Stomach (tissue), 4 donors: ENCODE data around the gene RCOR1.

Source experiments
- CTCF ChIP-seq, 7 experiments: fragments of 450-650 bp in 4 of 7; fragments of 200-600 bp in 3 of 7; sonication (generic) in 3 of 7; IDR thresholded peaks; one replicate each; pipeline ENCODE4 v1.5.1; 2016 to 2019; ENCODE audit warnings: antibody characterized with exemption in 7 of 7, control low read depth in 2 of 7, mild to moderate bottlenecking in 1 of 7
- POLR2A ChIP-seq, 4 donors: fragments of 450-650 bp; IDR thresholded peaks; one replicate each; pipeline ENCODE4 v1.6.1; 2016; ENCODE audit warnings: antibody characterized with exemption in 4 of 4, control low read depth in 2 of 4, mild to moderate bottlenecking in 1 of 4, moderate library complexity in 1 of 4

- TF ChIP-seq CTCF (IDR thresholded peaks at IDR 0.05) (no peak), POLR2A (IDR thresholded peaks at IDR 0.05) (no peak)
Observed at GRCh38 chr14:102758087-102758486, 165.6 kb downstream of the RCOR1 start.
